C1 segment of cervical spinal cord (tissue), 14 donors: ENCODE measurements around the gene TMEM271.

ENCODE experiments used
- DNase-seq, 14 donors: peaks; one replicate each; lab custom pipeline; 2025; lab: John Stamatoyannopoulos, UW

TMEM271 gene, protein sequence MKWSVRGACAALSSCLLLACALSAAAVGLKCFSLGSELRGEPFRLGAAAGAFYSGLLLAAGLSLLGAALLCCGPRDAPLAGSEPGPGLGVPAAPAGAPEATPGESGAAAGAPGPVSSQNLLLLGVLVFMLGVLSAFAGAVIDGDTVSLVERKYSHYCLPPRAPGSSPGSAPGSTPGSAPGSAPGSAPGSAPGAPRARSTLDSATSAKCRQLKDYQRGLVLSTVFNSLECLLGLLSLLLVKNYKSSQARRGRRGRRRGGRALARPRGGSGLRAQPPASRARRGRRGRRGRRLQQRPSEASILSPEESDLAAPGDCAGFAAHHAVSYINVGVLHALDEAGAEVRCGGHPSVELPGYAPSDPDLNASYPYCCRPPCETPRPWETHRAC

DNA sequence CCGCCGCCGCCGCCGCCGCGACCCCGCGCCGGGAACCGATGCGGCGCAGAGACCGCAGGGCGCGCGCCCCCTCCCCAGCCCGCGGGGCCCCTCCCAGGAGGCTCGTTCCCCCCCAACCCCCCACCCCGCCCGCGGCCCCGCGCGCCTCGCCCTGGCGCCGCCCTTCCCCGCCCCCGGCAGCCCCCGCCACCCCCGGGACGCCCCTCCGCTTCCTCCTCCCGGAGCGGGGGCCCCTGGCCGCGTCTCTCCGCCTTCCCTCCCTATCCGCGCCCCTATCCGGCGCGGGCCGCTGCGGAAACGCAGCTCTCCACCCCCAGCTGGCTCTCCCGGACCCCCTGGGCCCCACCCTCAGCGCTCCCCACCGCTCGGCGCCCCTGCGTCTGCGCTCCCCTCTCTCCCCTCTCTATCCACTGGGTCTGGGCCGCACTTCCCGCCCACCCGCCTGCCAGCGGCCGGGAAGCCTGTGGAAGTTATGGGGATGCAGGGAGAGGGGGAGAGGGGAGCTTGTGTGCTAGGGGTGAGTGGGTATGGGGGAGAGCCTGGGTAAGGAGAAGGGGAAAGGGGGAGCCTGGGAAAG, at the start of gene TMEM271:
Gene TMEM271, minus strand, starts transcription at position 51 of the 577 bp plus-strand sequence. CDS start 233 bp downstream, outside the sequence.
- peak in 1 of 14 donors; percentile 43 for DNase-seq

DNA sequence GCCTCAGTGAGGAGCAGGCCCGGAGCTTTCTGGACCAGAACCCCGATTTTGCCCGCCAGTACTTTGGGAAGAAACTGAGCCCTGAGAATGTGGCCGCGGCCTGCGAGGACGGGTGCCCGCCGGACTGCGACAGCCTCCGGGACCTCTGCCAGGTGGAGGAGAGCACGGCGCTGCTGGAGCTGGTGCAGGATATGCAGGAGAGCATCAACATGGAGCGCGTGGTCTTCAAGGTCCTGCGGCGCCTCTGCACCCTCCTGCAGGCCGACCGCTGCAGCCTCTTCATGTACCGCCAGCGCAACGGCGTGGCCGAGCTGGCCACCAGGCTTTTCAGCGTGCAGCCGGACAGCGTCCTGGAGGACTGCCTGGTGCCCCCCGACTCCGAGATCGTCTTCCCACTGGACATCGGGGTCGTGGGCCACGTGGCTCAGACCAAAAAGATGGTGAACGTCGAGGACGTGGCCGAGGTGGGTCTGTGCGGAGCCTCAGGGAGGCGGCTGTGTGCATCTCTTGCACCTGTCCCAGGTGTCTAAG, 49.6 kb upstream of the TMEM271 start:
- no peak for DNase-seq

DNA sequence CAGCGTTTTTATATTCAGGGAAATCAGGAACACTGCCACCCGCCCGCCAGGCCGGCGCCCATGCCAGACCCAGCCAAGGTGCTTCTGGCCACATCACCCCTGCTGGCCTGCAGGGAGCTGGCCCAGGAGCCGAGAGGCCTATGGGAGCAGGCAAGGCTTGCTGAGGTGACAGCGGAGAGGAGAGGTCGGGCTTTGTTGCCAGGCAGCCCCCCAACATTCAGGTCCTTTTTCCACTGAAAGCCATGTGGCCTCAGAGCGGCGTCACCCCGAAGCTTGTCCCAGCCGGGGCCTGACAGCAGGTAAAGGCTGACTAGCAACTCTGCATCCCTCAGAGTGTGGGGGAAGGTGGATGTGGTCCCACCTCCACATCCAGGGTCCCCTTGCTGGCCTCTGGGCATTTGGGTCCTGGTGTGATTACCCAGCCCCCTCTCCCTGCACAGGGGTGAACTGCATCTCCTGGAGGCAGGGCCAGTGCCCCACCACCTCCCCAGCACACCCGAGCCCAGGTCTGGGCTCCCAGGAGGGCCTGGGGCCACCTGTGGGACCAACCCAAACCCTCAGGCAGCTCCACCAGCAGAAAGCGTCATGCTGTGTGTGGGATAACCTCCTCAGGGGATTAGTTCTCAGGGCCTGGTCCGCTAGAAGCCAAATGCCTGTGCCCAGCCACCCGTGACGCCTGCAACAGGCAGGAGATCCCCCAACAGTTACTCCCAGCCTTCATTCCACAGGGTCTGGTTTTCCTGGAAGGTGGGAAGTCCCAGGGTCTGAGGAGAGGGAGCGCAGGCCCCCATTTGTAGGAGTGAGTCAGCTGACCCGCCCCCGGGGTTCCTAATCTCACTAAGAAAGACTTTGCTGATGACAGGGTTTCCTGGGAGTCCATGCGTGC, 48.9 kb upstream of the TMEM271 start, which contains the start of gene PDE6B:
Gene PDE6B, plus strand, starts transcription at position 869 of the 886 bp plus-strand sequence. CDS start 54 bp downstream, outside the sequence.
- no peak for DNase-seq

DNA sequence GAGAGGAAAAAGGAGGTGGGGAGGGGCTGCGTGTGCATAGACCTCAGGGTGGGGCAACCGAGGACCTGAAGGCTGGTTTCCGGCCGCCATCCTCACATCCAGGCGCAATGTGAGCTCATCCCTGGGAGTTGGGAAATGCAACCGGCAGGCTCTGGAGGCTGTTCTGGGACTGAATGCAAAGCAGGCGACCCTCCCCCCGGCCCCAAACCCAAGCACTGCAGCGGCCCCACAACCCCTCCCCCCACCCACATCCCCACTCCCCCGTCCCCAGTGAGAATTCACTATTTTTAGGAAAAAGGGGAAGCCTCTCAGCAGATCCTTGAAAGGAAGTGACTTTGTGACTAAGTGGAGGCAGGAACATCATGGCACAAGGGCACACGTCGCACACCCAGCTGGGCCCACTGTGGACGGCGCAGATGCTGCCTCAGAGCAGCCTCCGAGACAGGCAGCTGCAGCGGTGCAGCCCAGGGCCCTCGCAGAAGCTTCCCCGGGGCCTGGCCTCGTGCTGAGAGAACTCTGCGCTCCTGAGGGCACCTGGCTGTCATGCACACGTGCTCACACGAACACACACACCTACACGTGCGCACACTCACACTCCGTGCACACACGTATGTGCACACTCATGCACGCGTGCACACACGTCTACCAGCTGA, 47.9 kb upstream of the TMEM271 start:
- no peak for DNase-seq

DNA sequence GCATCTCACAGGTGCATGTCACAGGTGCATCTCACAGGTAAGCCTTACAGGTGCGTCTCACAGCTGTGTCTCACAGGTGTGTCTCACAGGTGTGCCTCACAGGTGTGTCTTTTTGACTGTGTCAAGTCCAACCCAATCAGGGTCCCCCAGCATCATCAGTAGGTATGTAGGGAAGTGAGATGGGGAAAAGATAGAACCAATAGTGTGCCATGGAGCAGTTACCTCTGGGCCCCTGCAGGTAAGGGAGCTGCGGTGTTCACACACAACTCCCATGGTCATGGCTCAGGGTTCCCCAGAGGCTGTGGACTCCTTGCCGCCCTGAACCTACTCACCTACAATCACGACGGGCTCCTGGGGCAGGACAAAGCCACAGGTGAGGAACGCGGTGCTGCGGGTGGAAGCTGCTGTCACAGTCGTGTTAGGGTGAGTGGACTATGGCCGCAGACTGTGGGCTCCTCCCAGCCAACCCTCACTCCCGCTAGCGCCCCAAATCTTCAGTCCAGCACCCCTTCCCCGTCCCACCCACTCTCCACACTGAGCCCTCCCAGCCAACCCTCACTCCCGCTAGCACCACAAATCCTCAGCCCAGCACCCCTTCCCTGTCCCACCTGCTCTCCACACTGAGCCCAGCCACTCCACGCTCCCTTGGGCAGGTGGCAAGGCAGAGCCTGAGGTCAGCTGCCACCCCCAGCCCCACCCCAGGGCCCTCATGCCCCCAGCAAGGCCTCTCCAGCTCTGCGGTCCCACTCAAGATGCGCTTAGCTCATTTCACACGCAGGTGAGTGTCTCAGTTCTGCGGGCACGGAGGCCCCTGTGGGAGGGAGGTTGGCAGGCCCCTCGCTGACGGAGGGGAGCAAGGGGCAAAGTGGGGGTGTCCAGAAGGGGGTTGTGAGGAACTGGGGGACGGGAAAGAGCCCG, 47.2 kb upstream of the TMEM271 start:
- no peak for DNase-seq

DNA sequence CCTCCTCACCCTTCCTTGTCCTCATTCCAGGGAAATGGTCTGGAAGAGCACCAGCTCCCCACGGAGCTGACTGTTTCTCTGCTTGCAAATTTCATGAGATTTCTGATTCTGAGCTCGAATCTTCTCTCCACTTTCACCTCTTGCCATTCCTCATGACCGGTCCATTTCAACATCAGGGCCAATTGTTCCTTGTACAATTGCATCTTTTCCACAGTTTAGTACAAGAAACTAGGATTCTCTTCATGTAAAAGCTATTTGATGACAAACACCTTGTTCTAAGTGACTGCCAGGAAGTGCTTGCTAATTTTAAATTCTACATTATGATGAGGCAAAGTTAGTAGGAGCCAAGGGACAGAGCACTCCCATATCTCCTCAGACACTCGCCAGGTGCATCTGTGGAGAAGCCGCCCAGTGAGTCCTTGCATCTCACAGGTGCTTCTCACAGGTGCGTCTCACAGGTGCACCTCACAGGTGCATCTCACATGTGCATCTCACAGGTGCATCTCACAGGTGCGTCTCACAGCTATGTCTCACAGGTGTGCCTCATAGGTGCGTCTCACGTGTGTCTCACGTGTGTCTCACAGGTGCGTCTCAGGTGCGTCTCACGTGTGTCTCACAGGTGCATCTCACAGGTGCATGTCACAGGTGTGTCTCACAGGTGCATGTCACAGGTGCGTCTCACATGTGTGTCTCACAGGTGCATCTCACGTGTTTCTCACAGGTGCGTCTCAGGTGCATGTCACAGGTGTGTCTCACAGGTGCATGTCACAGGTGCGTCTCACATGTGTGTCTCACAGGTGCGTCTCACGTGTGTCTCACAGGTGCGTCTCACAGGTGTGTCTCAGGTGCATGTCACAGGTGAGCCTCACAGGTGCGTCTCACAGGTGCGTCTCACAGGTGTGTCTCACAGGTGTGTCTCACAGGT, 46.2 kb upstream of the TMEM271 start:
- DNase-seq: no peak

DNA sequence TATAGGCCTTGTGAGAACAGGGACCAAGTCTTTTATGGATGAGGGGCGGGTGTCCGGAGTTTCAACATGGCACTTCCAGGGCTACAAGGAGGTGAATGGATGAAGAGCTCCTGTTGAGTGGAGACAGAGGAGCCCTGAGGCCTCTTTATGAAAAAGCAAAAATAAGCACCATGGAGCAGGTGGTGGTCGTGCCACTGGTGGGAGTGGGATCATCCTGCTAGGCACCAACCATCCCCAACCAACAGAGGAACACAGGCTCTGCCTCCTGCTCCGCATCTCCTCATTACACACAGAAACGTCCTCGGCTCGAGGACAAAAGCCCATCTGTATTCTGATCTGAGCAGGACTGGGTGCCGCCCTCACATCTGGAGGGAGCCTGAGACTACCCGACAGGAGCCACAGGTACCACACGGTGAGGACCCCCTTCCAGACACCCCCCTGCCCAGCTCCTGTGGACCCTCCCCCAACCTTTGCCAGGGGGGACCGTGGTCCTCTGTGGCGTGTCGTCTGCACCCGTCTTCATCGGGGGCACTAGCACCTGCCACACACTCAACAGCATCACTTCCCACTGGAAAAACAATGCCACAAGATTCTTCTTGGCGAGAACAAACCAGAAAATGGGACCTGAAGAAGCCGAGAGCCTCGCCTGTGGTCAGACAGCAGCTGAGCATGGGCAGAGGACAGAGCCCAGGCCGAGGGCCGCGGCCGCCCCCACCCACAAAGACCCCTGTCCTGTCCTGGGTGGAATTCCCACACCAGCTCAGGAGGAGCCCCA, 45.4 kb upstream of the TMEM271 start:
- no peak for DNase-seq

DNA sequence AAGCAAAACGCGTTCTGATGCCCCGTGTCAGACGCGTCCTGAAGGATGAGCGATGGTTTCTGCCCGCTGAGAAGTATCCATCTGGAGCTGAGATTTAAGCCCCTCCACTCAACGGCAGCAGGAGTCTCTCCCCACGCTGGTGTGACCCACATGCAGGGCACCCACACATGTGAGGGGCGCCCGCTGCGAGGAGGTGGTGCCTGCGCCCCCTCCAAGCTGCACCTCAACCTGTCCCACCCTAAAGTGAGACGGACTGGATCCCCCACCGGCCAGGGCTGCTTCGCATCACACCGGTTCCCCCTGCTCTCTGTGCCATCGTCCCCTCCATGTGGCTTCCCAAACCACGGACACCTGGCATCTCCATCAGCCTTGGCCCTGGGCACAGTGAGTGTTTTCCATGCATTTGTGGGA, 44.8 kb upstream of the TMEM271 start:
- DNase-seq: no peak

DNA sequence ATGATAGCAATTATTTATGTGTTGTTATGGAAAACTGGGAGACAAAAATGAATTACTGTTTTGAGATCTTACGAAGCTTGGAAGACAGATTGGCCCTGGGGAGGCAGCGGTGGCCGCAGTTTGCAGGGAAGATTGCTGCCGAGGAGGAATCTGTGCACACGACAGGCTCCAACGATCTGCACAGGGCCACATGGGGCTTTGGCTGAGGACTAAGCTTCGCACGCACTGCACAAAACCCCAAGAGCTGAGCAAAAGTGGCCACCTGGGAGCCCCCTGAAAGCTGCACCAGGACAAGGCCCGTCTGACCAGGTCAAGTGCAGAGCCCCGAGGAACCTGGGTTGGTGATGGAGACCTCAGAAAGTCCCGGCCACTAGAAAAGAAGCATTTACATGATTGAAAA, 44.1 kb upstream of the TMEM271 start:
- no peak for DNase-seq

DNA sequence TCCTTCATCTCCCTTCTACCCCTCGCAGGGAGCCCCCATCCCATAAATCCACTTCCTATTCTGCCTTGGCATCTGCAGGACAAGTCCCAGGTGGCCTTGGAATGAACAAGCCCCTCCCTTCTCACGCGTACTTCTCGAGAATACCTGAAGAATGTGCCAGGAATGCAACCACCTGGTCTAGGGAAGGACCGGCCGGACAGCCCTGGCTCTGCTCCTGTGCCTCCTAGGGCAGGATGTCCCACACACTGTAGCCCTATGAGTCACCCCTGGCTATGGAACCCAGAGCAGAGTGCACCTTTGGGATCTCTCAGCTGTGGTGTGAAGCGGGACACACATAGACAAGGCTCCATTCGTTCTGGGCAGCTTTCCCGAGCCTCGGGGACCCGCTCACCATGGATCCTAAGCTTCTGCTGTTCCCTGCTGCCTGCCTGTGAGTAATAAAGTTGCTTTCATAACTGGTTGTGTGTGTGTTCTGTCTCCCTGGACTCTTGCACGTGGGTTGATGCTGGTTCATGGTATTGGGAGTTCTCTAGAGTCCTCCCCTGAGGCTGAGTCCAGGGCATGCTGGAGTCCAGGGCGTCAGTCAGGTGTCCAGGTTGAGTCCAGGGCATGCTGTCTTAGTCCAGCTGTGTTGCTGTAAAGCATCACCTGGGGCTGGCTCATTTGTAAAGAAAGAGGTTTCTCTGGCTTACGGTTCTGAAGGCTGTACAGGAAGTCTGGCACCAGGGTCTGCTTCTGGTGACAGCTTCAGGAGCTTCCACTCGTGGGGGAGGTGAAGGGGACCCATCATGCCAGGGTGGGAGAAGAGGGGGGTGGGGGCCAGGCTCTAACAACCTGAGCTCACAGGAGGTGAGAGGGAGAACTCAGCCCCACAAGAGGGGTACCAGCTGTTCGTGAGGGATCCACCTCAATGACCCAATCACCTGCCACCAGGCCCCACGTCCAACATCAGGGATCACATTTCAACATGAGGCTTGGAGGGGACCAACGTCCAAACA, 41.8 kb upstream of the TMEM271 start:
- DNase-seq: no peak

DNA sequence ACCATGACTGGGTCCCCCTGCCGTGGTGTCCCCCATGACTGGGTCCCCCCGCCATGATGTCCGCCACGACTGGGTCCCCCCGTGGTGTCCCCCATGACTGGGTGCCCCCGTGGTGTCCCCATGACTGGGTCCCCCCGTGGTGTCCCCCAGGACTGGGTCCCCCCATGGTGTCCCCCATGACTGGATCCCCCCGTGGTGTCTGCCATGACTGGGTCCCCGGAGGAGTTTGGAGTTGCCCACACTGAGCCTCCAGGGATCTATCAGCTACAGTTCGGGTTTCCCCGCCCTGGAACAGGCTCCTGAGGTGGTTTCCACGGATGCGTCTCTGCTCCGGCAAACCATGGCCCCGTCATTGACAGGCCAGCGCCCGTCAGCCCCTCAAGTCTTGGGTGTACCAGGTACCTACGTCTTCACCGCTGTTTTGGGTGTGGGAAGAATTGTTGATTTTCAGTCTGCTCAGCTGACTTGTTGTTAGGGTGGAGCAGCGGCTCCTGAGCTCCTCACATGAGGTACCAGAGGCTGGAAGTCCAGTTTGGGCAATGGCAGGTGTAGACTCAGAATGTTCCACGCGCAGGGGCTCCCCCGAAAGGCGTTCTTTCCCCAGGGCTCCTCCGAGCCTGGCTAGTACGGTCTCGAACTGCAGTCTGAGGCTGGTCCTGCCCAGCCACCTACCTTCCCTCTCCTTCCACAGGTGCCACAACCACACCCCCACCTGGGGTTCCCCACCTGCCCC, 41.0 kb upstream of the TMEM271 start:
- no peak for DNase-seq

DNA sequence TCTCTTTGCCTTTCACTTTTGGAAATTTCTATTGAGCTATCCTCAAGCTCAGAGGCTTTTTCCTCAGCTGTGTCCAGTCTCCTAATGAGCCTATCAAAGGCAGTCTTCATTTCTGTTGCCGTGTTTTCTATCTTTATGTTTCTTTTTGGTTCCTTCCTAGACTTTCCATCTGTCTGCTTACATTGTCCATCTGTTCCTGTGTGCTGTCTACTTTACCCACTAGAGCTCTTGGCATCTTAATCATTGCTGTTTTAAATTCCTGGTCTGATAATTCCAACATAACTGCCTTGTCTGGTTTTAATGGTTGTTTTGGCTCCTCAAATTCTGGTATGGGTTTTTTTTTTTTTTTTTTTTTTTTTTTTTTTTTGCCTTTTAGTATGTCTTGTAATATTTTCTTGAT, 40.0 kb upstream of the TMEM271 start:
- DNase-seq: no peak

DNA sequence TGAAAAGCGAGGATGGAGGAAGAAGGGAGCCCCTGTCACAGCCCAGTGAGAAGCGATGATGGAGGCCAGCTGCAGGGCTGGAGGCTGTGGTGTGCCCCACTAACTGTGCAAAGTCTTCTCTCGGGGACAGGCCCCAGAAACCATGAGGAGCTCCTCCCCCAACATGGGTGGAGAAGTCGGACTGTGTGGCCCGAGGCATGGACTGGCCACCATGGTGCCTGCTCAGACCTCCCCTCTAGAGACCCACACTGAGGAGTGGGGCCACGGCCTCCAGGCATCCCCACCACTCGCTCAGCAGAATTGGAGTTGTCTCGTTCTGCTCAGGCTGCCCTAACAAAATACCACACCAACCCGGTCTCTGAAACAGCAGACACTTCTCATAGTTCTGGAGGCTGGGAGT, 37.0 kb upstream of the TMEM271 start:
- no peak for DNase-seq

DNA sequence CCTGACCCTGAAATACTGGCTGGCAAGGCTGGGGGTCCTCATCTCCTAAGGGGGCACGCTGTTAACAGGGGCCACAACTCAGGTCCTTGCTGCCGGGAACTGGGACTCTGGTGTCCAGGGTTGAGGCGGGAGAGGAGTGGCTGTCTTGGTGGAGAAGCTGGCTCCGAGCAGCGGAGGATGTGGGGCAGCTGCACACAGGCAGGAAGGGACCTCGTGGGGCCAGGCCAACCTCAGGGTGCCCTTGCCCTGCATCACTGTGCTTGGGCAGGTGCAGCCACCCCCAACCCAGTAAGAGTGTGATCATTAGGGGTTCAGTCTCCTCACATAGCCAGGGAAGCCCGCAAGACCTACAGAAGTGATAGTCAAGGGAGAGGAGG, 36.6 kb upstream of the TMEM271 start:
- DNase-seq: no peak

DNA sequence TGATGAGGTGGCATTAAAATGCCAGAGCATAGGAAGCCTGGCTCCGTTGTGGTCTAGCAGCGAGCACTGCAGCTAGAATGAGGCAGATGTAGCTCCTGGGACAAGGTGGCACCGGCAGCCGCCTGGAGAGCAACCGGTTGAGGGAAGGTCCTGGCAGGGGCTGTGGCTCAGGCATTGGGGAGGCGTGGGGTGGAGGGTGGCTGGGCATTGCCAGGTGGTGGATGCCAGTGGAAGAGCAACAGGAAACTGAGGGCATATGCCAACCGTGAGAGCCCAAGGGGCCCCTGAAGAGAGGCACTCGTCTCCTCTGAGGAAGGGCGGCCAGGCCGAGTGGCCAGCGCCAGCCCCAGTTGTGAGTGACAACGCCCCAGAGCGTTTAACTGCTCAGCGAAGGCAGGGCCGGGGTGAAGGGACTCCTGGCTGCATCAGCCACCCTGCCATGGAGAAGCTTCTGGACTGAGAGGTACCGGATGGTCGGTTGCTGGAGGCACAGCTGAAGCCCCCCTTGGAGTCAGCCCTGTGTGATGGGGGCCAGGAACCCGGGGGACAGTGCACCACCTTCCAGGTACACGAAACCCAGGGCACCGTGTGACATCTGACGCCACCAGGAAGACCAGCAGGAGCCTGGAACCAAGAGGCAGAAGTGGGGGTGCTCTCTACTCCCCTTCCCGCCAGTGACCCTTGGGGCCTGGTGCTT, 36.1 kb upstream of the TMEM271 start:
- no peak for DNase-seq
